HG02759 (cell line): Measurements from ENCODE around the gene PLCB1.
"Not testable (repeated sequence)": the region's sequence is repeated elsewhere in the genome, so short reads cannot be mapped to it uniquely, and the experiment has no call there.

ENCODE experiments used
- ATAC-seq: cut with Tn5 transposase; IDR thresholded peaks from one replicate; pipeline ENCODE4 v1.9.1; 2021; ENCODE audit warnings: mild to moderate bottlenecking, moderate library complexity; ENCODE audit not compliant: unreplicated experiment

Gene PLCB1

DNA sequence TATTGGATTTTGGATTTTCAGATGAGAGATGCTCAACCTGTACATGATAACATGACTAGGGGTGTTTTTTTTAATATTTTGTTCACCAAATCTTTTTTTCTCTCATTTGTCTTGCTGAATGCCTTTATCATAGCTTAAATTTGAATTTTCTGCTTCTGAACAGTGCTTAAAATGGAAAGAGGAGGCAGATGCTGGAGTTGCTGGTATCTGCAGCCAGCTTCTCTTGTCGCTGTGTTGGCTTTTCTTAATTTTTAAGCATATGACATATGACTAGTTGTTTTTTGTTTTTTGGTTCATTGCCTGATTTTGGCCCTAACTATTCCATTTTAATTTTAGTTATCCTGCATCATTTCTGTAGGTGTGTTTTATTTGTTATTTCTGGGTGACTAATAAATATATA, 196.1 kb downstream of the PLCB1 start:
- no peak for ATAC-seq

- no peak for ATAC-seq
Measured at GRCh38 chr20:8330319-8330784, 198.3 kb downstream of the PLCB1 start.

GRCh38 chr20:8330785-8331695, 199.0 kb downstream of the PLCB1 start:
- no peak for ATAC-seq

DNA sequence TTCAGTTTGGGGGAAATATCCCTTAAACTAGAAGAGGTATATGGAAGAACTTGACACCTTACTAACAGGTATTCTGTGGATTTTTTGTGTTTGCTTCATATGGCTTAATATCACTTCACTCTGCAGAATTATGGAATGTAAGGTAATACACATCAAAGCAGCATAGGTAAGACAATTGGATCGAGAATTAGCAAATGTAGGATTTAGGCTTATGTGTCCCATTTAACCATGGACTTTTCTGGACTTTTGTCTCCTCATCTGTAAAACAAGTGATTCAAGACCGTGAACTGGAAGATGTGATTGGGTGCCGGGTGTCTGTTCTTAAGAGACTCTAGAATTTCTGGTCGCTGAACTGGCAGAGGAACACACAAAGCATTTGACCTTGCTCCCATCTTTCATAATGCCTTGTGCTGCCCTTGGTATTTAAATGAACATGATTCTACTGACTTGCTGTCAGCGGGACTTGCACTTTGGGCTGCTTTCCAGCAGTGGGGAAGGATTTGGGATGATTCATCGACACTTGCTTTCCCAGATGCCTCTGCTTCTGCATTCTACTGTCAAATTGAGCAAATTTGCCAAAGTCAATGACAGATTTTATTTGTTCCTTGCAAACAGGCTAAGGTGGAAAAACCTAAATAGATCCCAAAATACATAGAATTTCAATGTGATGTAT, 199.8 kb downstream of the PLCB1 start:
- ATAC-seq, result no peak

DNA sequence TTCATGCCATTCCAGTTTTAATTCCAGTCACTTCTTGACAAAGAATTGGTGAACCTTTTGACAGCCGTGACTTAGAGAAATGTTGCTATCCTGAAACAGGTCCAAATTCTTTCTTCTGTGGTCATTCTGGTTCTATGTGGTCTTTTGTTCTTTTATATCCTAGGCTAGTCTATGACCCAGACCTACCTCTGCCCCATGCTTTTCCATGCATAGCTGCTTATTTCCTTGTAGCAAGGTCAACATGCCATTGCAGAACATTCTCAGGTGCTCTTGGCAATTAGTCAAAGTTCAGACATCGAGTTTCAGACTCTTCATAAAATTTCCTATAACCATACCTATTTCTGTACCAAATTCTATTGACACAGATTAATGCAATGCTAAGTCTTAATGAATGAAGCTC, 202.6 kb downstream of the PLCB1 start:
- ATAC-seq, result no peak

DNA sequence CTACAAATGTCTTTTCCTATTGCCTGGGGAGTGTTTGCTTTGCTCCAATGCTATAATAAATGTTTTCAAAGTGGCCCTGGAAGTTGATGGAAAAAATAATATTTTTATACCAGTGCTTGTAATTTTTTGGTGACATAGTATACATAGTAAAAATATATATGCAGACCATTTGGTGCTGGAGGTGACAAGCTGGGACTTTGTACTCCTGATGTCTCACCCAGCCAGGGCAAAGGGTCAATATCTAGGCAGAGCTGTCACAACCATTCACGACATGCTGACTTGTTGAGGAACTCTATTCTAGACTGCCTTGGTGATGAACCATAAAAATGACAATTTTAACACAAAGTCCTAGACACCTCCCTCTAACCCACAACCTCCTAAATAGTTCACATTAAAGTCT, 203.0 kb downstream of the PLCB1 start:
- no peak for ATAC-seq

DNA sequence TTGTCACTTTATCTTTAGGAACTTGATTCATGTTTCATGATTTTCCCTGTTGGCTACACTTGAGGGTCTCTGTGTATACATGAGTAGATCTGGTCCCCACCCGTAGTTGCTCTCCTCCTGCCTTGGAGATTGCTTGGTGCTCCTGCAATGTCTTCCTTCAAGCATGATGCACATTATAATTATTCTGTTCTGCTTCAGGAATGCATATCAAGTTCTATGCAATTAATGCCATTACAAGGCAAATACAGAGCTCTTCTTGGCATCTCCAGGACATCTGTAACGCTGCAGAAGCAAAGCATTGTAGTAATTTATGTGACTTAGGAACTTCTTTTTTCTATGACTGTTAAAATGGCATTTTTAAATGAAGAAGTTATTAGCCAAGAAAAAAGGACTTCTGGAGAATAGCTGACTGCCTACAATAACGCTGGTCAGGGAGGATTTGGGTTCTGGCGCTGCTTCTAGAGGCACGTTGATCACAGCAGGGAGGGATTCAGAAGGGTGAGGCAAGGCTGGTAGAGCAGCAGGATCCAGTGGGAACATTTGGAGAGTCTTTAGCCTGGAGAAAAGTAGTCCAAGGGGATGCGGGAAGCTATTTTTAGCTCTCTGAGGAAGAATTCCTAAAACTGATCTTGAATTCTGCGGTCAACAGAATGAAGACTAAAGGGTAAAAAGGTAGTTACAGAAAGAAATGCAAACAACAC, 203.6 kb downstream of the PLCB1 start:
- ATAC-seq, result no peak

- ATAC-seq, result no peak
Measured at GRCh38 chr20:8339349-8339748, 207.3 kb downstream of the PLCB1 start.

GRCh38 chr20:8342391-8342790, 210.3 kb downstream of the PLCB1 start:
- ATAC-seq, result no peak

- ATAC-seq, result no peak
Measured at GRCh38 chr20:8344106-8344505, 212.0 kb downstream of the PLCB1 start.

DNA sequence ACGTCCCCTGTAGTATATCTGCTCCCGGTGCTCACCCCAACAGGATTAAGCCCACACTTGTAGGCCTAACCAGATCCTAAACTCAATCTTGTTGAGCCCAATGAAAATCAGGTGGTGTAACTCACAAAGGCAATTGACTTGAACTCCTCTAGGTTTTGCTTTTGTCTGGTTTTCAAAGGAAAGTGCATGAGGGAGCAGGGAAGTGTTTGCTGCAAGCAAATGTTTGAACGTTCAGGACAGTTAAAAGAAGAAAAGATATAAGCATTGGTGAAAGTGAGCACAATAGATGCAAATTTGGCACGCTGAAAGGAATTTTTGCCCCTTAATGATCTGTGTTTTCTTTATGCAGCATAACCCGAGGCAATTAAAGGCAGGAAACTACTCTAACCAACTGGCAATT, 212.6 kb downstream of the PLCB1 start:
- ATAC-seq, result no peak

DNA sequence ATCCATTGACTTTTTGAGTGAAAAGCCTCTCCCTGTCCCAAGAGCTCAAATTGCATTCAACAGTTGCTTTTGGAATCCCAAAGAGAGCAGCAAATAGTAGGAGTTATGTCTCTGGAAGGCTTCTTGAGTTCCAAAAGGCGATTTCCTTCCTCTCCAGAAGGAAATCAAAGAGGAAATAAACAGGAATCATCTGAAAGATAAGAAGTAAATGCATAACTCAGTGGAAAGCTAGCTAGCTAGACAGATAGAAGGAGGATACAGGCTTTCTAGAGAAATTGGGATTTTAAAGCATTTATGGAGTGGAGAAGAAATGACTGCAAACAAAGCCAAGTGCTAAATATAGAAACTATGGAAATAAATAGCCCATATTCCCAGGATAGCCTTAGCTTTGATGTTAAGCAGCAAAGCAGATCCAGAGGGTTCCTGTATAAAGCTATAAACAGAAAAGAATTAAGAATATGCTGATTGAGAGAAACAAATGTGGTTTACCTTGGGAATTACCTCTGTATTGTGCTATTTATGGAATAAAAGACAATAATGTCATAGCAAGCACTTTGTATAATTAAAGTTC, 214.7 kb downstream of the PLCB1 start:
- ATAC-seq, result no peak

GRCh38 chr20:8350225-8350624, 218.2 kb downstream of the PLCB1 start:
- ATAC-seq, result not testable (repeated sequence)

DNA sequence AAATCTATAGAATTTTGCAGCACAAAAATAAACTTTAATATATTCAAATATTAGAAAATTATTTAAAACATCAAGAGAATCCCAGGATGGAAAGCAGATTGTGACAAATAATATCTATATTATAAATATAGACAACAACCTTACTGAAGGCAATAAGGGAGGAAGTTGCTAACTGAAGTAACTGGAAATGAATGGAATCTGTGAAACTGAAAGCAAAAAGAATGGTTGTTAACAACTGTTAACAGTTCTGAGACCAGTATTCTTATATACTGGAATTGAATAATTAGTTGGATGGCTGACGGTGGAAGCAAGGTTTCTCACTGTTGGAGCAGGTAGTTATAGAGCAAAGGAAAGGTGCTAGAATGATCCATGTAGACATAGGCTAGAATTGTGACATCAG, 220.4 kb downstream of the PLCB1 start:
- ATAC-seq, result no peak

DNA sequence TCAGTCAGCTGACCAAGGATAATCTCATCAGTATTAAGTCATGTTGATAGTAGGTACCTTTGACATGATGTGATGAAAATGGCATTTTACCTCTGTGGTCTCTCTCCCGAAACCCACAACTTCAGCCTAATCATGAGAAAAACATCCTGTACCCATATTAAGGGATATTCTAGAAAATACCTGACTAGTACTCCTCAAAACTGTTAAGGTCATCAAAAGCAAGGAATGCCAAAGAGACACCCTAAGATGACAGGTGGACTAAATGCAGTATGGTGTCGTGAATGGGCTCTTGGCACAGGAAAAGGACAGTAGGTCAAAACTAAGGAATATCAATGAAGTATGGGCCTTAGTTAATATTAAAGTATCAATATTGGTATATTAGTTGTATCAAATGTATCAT, 221.4 kb downstream of the PLCB1 start:
- no peak for ATAC-seq

GRCh38 chr20:8355453-8355852, 223.4 kb downstream of the PLCB1 start:
- no peak for ATAC-seq

GRCh38 chr20:8356806-8357205, 224.7 kb downstream of the PLCB1 start:
- no peak for ATAC-seq

GRCh38 chr20:8357703-8358102, 225.6 kb downstream of the PLCB1 start:
- no peak for ATAC-seq

DNA sequence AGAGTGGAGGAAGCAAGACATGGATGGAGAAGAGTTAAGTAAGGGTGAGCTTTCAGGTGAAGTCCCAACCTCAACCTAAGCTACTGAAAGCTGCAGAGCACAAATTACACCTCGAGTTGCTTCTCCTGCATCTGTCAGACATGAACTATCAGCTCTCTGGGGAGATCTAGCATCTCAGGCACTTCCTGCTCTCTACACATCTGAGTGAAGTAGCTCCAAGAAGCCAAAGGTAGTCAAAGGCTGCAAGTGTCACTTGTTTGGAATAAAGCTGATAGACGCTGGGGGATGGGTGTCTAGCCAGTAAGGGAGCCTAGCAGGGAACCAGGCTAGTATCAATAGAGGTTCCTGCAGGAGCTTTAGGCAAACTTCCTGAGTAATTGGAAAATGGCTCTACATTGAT, 228.0 kb downstream of the PLCB1 start:
- ATAC-seq, result no peak

- no peak for ATAC-seq
Measured at GRCh38 chr20:8361006-8361652, 229.1 kb downstream of the PLCB1 start.

DNA sequence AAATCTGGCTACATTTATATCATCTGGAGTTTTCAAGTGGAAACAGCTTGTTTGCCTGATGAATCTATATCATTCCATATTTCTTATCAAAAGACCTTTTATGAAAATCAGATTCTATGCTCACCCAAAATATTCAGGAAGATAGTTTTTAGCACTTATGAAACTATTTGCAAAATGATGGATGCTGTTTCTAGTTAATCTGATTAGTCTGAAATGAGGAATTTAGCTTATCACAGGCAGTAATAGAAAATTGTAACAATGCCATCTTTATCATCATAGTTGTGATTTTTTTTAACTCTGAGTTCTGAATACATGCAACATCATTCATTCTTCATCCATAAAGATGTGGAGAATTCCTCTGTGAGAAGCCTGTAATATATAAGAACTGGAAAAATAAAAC, 229.7 kb downstream of the PLCB1 start:
- ATAC-seq, result no peak
